Liver (tissue), 9 donors: Measurements from ENCODE around the gene PUS1. TPM values are rescaled to one million over a fixed set of nuclear protein-coding genes. Genes with fewer than 3 reads are reported as not detected.

Source experiments
- DNase-seq: peaks from one replicate; pipeline ENCODE4 v3.0.0-alpha.2; 2017; ENCODE audit warnings: low spot score
- H3K27ac ChIP-seq, 2 donors: one replicate each; pipeline ENCODE4 v1.7.0; 2013; ENCODE audit warnings: inconsistent platforms in 2 of 2, low read length in 2 of 2, control low read depth in 1 of 2, low read depth in 1 of 2, mild to moderate bottlenecking in 1 of 2
- H3K27me3 ChIP-seq, 4 donors: one replicate each; pipeline versions ENCODE4 v1.6.1 to v1.7.0; 2013; ENCODE audit warnings: low read length in 3 of 4, inconsistent platforms in 1 of 4, mild to moderate bottlenecking in 1 of 4, moderate library complexity in 1 of 4; ENCODE audit not compliant: control insufficient read depth in 4 of 4, insufficient read depth in 4 of 4
- H3K36me3 ChIP-seq, 4 donors: one replicate each; pipeline versions ENCODE4 v1.6.1 to v1.7.0; 2013; ENCODE audit warnings: low read length in 3 of 4, mild to moderate bottlenecking in 3 of 4, low read depth in 1 of 4, moderate library complexity in 1 of 4; ENCODE audit not compliant: control insufficient read depth in 4 of 4, insufficient read depth in 3 of 4
- H3K4me1 ChIP-seq, 4 donors: one replicate each; pipeline versions ENCODE4 v1.6.1 to v1.7.0; 2013; ENCODE audit warnings: low read length in 3 of 4, mild to moderate bottlenecking in 3 of 4, moderate library complexity in 1 of 4; ENCODE audit not compliant: control insufficient read depth in 4 of 4, insufficient read depth in 4 of 4
- H3K4me3 ChIP-seq, 3 donors: one replicate each; pipeline versions ENCODE4 v1.6.1 to v1.7.0; 2013; ENCODE audit warnings: low read length in 3 of 3, control low read depth in 1 of 3, low read depth in 1 of 3, mild to moderate bottlenecking in 1 of 3
- H3K9ac ChIP-seq, 2 donors: one replicate each; pipeline ENCODE4 v1.7.0; 2013; ENCODE audit warnings: low read length in 2 of 2, mild to moderate bottlenecking in 2 of 2, moderate library complexity in 2 of 2, control low read depth in 1 of 2, low read depth in 1 of 2
- H3K9me3 ChIP-seq, 4 donors: one replicate each; pipeline versions ENCODE4 v1.6.1 to v1.7.0; 2013; ENCODE audit warnings: low read length in 3 of 4; ENCODE audit not compliant: control insufficient read depth in 4 of 4
- EGR1 ChIP-seq, 2 donors: IDR thresholded peaks; 2 replicates each; pipeline ENCODE4 v1.6.1; 2016 to 2018; ENCODE audit warnings: antibody characterized with exemption in 2 of 2, low read depth in 2 of 2
- FOXA1 ChIP-seq: IDR thresholded peaks from 2 replicates; pipeline ENCODE4 v1.6.1; 2016; ENCODE audit warnings: antibody characterized with exemption
- FOXA2 ChIP-seq: IDR thresholded peaks from 2 replicates; pipeline ENCODE4 v1.6.1; 2016; ENCODE audit warnings: antibody characterized with exemption
- GABPA ChIP-seq, 2 donors: IDR thresholded peaks in 1 of 2; conservative IDR thresholded peaks in 1 of 2; 2 replicates each; pipeline ENCODE4 v1.6.1; 2016; ENCODE audit warnings: antibody characterized with exemption in 2 of 2, mild to moderate bottlenecking in 1 of 2, moderate library complexity in 1 of 2
- HNF4A ChIP-seq, 2 donors: conservative IDR thresholded peaks; 2 replicates each; pipeline ENCODE4 v1.6.1; 2016; ENCODE audit warnings: antibody characterized with exemption in 2 of 2, mild to moderate bottlenecking in 2 of 2
- HNF4G ChIP-seq: IDR thresholded peaks from 2 replicates; pipeline ENCODE4 v1.6.1; 2016; ENCODE audit warnings: antibody characterized with exemption
- NR2F2 ChIP-seq: IDR thresholded peaks from 2 replicates; pipeline ENCODE4 v1.6.1; 2016; ENCODE audit warnings: antibody characterized with exemption
- RAD21 ChIP-seq, 2 donors: IDR thresholded peaks; 2 replicates each; pipeline ENCODE4 v1.6.1; 2016; ENCODE audit warnings: antibody characterized with exemption in 2 of 2, mild to moderate bottlenecking in 2 of 2
- RXRA ChIP-seq, 2 donors: IDR thresholded peaks; 2 replicates each; pipeline ENCODE4 v1.6.1; 2017 to 2018; ENCODE audit warnings: antibody characterized with exemption in 2 of 2, mild to moderate bottlenecking in 1 of 2
- SP1 ChIP-seq: IDR thresholded peaks from 2 replicates; pipeline ENCODE4 v1.6.1; 2018; ENCODE audit warnings: antibody characterized with exemption, mild to moderate bottlenecking
- TAF1 ChIP-seq: conservative IDR thresholded peaks from 2 replicates; pipeline ENCODE4 v1.6.1; 2016; ENCODE audit warnings: antibody characterized with exemption, mild to moderate bottlenecking
- YY1 ChIP-seq: IDR thresholded peaks from 2 replicates; pipeline ENCODE4 v1.6.1; 2016; ENCODE audit warnings: antibody characterized with exemption, mild to moderate bottlenecking
- WGBS: extraction: QIAGEN DNeasy Blood & Tissue Kit; methylation state at CpG from one replicate; pipeline ENCODE4 v1.1.7; 2013; 5-methylcytosine and 5-hydroxymethylcytosine counted together
- polyA plus RNA-seq, 2 donors: library from polyadenylated mRNA; stranded (reverse) in 1 of 2; unstranded in 1 of 2; fragments of 200-250 nt in 1 of 2; fragments of >200 nt in 1 of 2; fragmentation: Nextera tagmentation in 1 of 2; extraction: Ambion mirVana in 1 of 2; gene quantifications; one replicate each; pipeline versions ENCODE4 v1.2.1 to v1.2.3, GENCODE V29; 2013 to 2015
- total RNA-seq, 2 donors: library from RNA; depleted of rRNA; stranded (reverse); fragments of >200 nt; gene quantifications; one replicate each; pipeline ENCODE4 v1.2.3, GENCODE V29; 2014
- TF ChIP-seq, protein P1 (sequence below): IDR thresholded peaks from 2 replicates; pipeline ENCODE4 v1.6.1; 2016; ENCODE audit warnings: antibody characterized with exemption
- TF ChIP-seq, protein P2 (sequence below): IDR thresholded peaks from 2 replicates; pipeline ENCODE4 v1.6.1; 2016; ENCODE audit warnings: antibody characterized with exemption
- TF ChIP-seq, protein P3 (sequence below): fragments of 150-350 bp; IDR thresholded peaks from 2 replicates; pipeline ENCODE4 v1.5.1; 2017; ENCODE audit warnings: improper control_type of control experiment, low read depth, low read length; ENCODE audit not compliant: missing input control
- TF ChIP-seq, protein P4 (sequence below): IDR thresholded peaks from 2 replicates; pipeline ENCODE4 v1.6.1; 2016; ENCODE audit warnings: antibody characterized with exemption, mild to moderate bottlenecking
- TF ChIP-seq, protein P5 (sequence below): IDR thresholded peaks from 2 replicates; pipeline ENCODE4 v1.6.1; 2016; ENCODE audit warnings: antibody characterized with exemption
- donor health status: healthy.
- donor health status: healthy.
- donor health status: healthy.
- donor health status: healthy.
- donor health status: healthy.

The PUS1 gene
- total and polyA plus RNA-seq, 4 donors, result 6.1 to 24.4 (median 10.7) TPM

DNA sequence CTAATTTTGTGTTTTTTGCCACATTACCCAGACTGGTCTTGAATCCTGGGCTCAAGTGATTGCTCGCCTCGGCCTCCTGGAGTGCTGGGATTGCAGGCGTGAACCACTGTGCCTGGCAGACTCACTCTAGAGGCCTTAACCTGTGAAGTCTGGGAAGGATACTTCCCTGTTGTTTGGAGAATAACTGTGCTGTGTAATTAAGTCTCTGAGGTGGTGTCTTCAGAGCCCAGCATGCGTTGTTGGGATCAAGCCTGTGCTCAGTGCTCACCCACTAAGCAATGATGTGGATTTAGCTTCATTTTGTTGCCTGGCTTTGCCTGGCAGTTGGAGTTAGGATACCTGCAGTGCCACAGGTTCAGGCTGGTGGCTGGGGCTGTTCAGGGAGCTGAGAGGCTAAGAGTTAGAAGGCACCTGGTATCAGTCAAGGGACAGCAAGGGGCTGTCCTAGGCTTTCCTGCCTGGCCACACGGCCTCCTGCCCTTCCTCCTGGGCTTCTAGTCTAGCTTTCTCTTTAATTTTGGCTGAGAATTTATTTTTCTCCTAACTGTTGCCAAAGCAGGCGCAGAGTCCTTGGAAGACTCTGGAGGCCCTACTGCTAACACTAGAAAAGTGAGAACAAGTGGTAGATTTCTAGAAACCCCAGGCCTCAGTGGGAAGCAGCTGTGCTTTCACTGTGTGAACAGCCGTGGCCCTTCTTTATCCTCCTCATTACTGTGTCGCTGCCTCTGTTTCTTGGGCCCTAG is 59.1 kb downstream of the PUS1 start:
- DNase-seq, result no peak
- H3K9me3 ChIP-seq, result no peaks in the 10 kb centered on the region
- no peak overlapping the region for H3K4me3 ChIP-seq
- WGBS, result 96% methylated on average over 8 of the region's 8 CpGs
- no peak for TF ChIP-seq RAD21 (IDR thresholded peaks at IDR 0.05)
- TF ChIP-seq FOXA1, result no peak
- TF ChIP-seq, protein P1, sequence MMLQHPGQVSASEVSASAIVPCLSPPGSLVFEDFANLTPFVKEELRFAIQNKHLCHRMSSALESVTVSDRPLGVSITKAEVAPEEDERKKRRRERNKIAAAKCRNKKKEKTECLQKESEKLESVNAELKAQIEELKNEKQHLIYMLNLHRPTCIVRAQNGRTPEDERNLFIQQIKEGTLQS, result no peak
- TF ChIP-seq, protein P2, sequence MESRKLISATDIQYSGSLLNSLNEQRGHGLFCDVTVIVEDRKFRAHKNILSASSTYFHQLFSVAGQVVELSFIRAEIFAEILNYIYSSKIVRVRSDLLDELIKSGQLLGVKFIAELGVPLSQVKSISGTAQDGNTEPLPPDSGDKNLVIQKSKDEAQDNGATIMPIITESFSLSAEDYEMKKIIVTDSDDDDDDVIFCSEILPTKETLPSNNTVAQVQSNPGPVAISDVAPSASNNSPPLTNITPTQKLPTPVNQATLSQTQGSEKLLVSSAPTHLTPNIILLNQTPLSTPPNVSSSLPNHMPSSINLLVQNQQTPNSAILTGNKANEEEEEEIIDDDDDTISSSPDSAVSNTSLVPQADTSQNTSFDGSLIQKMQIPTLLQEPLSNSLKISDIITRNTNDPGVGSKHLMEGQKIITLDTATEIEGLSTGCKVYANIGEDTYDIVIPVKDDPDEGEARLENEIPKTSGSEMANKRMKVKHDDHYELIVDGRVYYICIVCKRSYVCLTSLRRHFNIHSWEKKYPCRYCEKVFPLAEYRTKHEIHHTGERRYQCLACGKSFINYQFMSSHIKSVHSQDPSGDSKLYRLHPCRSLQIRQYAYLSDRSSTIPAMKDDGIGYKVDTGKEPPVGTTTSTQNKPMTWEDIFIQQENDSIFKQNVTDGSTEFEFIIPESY, result no peak
- no peak for TF ChIP-seq GABPA (IDR thresholded peaks at IDR 0.05 in 1 of 2, conservative IDR thresholded peaks at IDR 0.05 in 1 of 2)
- no peak for TF ChIP-seq SP1
- TF ChIP-seq NR2F2, result no peak
- TF ChIP-seq, protein P3, sequence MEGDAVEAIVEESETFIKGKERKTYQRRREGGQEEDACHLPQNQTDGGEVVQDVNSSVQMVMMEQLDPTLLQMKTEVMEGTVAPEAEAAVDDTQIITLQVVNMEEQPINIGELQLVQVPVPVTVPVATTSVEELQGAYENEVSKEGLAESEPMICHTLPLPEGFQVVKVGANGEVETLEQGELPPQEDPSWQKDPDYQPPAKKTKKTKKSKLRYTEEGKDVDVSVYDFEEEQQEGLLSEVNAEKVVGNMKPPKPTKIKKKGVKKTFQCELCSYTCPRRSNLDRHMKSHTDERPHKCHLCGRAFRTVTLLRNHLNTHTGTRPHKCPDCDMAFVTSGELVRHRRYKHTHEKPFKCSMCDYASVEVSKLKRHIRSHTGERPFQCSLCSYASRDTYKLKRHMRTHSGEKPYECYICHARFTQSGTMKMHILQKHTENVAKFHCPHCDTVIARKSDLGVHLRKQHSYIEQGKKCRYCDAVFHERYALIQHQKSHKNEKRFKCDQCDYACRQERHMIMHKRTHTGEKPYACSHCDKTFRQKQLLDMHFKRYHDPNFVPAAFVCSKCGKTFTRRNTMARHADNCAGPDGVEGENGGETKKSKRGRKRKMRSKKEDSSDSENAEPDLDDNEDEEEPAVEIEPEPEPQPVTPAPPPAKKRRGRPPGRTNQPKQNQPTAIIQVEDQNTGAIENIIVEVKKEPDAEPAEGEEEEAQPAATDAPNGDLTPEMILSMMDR, result no peak
- TF ChIP-seq RXRA (IDR thresholded peaks at IDR 0.05), result no peak
- TF ChIP-seq, protein P4, sequence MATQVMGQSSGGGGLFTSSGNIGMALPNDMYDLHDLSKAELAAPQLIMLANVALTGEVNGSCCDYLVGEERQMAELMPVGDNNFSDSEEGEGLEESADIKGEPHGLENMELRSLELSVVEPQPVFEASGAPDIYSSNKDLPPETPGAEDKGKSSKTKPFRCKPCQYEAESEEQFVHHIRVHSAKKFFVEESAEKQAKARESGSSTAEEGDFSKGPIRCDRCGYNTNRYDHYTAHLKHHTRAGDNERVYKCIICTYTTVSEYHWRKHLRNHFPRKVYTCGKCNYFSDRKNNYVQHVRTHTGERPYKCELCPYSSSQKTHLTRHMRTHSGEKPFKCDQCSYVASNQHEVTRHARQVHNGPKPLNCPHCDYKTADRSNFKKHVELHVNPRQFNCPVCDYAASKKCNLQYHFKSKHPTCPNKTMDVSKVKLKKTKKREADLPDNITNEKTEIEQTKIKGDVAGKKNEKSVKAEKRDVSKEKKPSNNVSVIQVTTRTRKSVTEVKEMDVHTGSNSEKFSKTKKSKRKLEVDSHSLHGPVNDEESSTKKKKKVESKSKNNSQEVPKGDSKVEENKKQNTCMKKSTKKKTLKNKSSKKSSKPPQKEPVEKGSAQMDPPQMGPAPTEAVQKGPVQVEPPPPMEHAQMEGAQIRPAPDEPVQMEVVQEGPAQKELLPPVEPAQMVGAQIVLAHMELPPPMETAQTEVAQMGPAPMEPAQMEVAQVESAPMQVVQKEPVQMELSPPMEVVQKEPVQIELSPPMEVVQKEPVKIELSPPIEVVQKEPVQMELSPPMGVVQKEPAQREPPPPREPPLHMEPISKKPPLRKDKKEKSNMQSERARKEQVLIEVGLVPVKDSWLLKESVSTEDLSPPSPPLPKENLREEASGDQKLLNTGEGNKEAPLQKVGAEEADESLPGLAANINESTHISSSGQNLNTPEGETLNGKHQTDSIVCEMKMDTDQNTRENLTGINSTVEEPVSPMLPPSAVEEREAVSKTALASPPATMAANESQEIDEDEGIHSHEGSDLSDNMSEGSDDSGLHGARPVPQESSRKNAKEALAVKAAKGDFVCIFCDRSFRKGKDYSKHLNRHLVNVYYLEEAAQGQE, result no peak
- no peak for TF ChIP-seq EGR1 (IDR thresholded peaks at IDR 0.05; ENCODE audit: low read depth in 2 of 2)
- TF ChIP-seq FOXA2, result no peak
- TF ChIP-seq HNF4G, result no peak
- TF ChIP-seq HNF4A (conservative IDR thresholded peaks at IDR 0.05), result no peak
- TF ChIP-seq TAF1, result no peak
- no peak overlapping the region for H3K27ac ChIP-seq
- no peaks in the 10 kb centered on the region for H3K4me1 ChIP-seq
- peaks cover 0 to 60% (median 37%) of the 10 kb centered on the region in 4 donors for H3K36me3 ChIP-seq
- no peak overlapping the region for H3K9ac ChIP-seq
- no peaks in the 10 kb centered on the region for H3K27me3 ChIP-seq

DNA sequence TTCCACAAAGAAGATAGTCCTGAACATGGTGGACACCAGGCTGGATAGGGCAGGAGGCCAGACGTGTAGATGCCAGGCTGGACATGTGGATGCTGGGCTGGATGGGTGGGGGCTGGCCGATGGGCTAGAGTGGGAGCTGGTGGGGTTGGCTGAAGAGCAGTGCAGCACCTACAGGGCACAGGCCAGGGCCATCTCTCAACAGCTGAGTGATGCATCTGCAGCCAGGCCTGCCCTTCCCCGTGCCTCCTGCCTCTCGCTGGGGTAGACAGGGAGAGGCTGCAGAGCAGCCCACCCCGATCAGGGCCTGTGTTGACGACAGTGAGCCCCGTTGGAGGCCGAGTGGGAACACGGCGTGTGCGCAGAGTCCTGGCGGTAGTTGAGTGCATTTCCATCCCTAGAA is 59.9 kb downstream of the PUS1 start:
- Histone ChIP-seq H3K4me3 (no peak overlapping the region), H3K9ac (no peak overlapping the region), H3K27me3 (no peaks in the 10 kb centered on the region), H3K4me1 (no peaks in the 10 kb centered on the region), H3K36me3 (peaks cover 0 to 63% (median 41%) of the 10 kb centered on the region in 4 donors), H3K27ac (no peak overlapping the region), H3K9me3 (no peaks in the 10 kb centered on the region)
- WGBS, result 93% methylated on average over 12 of the region's 12 CpGs
- no peak for DNase-seq
- TF ChIP-seq RAD21 (IDR thresholded peaks at IDR 0.05) (no peak), FOXA2 (no peak), GABPA (IDR thresholded peaks at IDR 0.05 in 1 of 2, conservative IDR thresholded peaks at IDR 0.05 in 1 of 2) (no peak), FOXA1 (no peak), NR2F2 (no peak), SP1 (no peak), RXRA (IDR thresholded peaks at IDR 0.05) (no peak), TAF1 (no peak), HNF4A (conservative IDR thresholded peaks at IDR 0.05) (no peak), YY1 (no peak), EGR1 (IDR thresholded peaks at IDR 0.05; ENCODE audit: low read depth in 2 of 2) (no peak)
- TF ChIP-seq, protein P5, sequence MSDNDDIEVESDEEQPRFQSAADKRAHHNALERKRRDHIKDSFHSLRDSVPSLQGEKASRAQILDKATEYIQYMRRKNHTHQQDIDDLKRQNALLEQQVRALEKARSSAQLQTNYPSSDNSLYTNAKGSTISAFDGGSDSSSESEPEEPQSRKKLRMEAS, result no peak
- TF ChIP-seq, protein P1, result no peak
- TF ChIP-seq, protein P3, result no peak
- TF ChIP-seq, protein P2, result no peak
